ENCODE results near the gene ADGRE1. TPM values are rescaled to one million over a fixed set of nuclear protein-coding genes. Genes with fewer than 3 reads are reported as not detected.

ADGRE1 gene
- total RNA-seq, 1 experiment from 2014 or later: 15.0 TPM

- DNase-seq (ENCODE audit: low read depth): no peak
- in situ Hi-C loops (cut with HindIII; ENCODE audit: low pct_unique_long_range_greater_than_20kb, low sequenced_read_pairs): no loop called here
These were observed 42.8 kb downstream of the ADGRE1 start for GRCh38 chr19:6930190-6930589.

GRCh38 chr19:6935069-6935468 lies 47.7 kb downstream of the ADGRE1 start:
- no peak for DNase-seq (ENCODE audit: low read depth)
- in situ Hi-C loops (cut with HindIII; ENCODE audit: low pct_unique_long_range_greater_than_20kb, low sequenced_read_pairs): no loop called here

- DNase-seq (ENCODE audit: low read depth): no peak
- in situ Hi-C loops (cut with HindIII; ENCODE audit: low pct_unique_long_range_greater_than_20kb, low sequenced_read_pairs): no loop called here
These were observed 48.2 kb downstream of the ADGRE1 start for GRCh38 chr19:6935618-6936017.

- in situ Hi-C loops (cut with HindIII; ENCODE audit: low pct_unique_long_range_greater_than_20kb, low sequenced_read_pairs): no loop called here
- no peak for DNase-seq (ENCODE audit: low read depth)
These were observed 58.4 kb downstream of the ADGRE1 start for GRCh38 chr19:6945733-6946132.

- in situ Hi-C loops (cut with HindIII; ENCODE audit: low pct_unique_long_range_greater_than_20kb, low sequenced_read_pairs): no loop called here
- peak; percentile 41 for DNase-seq (ENCODE audit: low read depth)
These were observed 60.4 kb downstream of the ADGRE1 start for GRCh38 chr19:6947745-6948144.

- no peak for DNase-seq (ENCODE audit: low read depth)
- in situ Hi-C loops (cut with HindIII; ENCODE audit: low pct_unique_long_range_greater_than_20kb, low sequenced_read_pairs): no loop called here
These were observed 61.5 kb downstream of the ADGRE1 start for GRCh38 chr19:6948884-6949283.

- no peak for DNase-seq (ENCODE audit: low read depth)
- in situ Hi-C loops (cut with HindIII; ENCODE audit: low pct_unique_long_range_greater_than_20kb, low sequenced_read_pairs): no loop called here
These were observed 65.6 kb downstream of the ADGRE1 start for GRCh38 chr19:6952956-6953355.

- DNase-seq (ENCODE audit: low read depth): no peak
- in situ Hi-C loops (cut with HindIII; ENCODE audit: low pct_unique_long_range_greater_than_20kb, low sequenced_read_pairs): no loop called here
These were observed 67.7 kb downstream of the ADGRE1 start for GRCh38 chr19:6955082-6955481.

- DNase-seq (ENCODE audit: low read depth): no peak
- in situ Hi-C loops (cut with HindIII; ENCODE audit: low pct_unique_long_range_greater_than_20kb, low sequenced_read_pairs): no loop called here
These were observed 69.2 kb downstream of the ADGRE1 start for GRCh38 chr19:6956573-6956972.

GRCh38 chr19:6958791-6959190 lies 71.4 kb downstream of the ADGRE1 start:
- in situ Hi-C loops (cut with HindIII; ENCODE audit: low pct_unique_long_range_greater_than_20kb, low sequenced_read_pairs): no loop called here
- DNase-seq (ENCODE audit: low read depth): no peak

- in situ Hi-C loops (cut with HindIII; ENCODE audit: low pct_unique_long_range_greater_than_20kb, low sequenced_read_pairs): no loop called here
- no peak for DNase-seq (ENCODE audit: low read depth)
These were observed 76.0 kb downstream of the ADGRE1 start for GRCh38 chr19:6963244-6963852.

- no peak for DNase-seq (ENCODE audit: low read depth)
- in situ Hi-C loops (cut with HindIII; ENCODE audit: low pct_unique_long_range_greater_than_20kb, low sequenced_read_pairs): no loop called here
These were observed 76.6 kb downstream of the ADGRE1 start for GRCh38 chr19:6963937-6964336.

GRCh38 chr19:6967967-6968366 lies 80.6 kb downstream of the ADGRE1 start:
- in situ Hi-C loops (cut with HindIII; ENCODE audit: low pct_unique_long_range_greater_than_20kb, low sequenced_read_pairs): no loop called here
- DNase-seq (ENCODE audit: low read depth): no peak

- in situ Hi-C loops (cut with HindIII; ENCODE audit: low pct_unique_long_range_greater_than_20kb, low sequenced_read_pairs): no loop called here
- DNase-seq (ENCODE audit: low read depth): no peak
These were observed 82.1 kb downstream of the ADGRE1 start for GRCh38 chr19:6969490-6969889.

- no peak for DNase-seq (ENCODE audit: low read depth)
- in situ Hi-C loops (cut with HindIII; ENCODE audit: low pct_unique_long_range_greater_than_20kb, low sequenced_read_pairs): no loop called here
These were observed 82.6 kb downstream of the ADGRE1 start for GRCh38 chr19:6970021-6970420.

- peak; percentile 1 for DNase-seq (ENCODE audit: low read depth)
- in situ Hi-C loops (cut with HindIII; ENCODE audit: low pct_unique_long_range_greater_than_20kb, low sequenced_read_pairs): no loop called here
These were observed 83.1 kb downstream of the ADGRE1 start for GRCh38 chr19:6970443-6970842.

- DNase-seq (ENCODE audit: low read depth): no peak
- in situ Hi-C loops (cut with HindIII; ENCODE audit: low pct_unique_long_range_greater_than_20kb, low sequenced_read_pairs): no loop called here
These were observed 84.0 kb downstream of the ADGRE1 start for GRCh38 chr19:6971366-6971765.

- no peak for DNase-seq (ENCODE audit: low read depth)
- in situ Hi-C loops (cut with HindIII; ENCODE audit: low pct_unique_long_range_greater_than_20kb, low sequenced_read_pairs): no loop called here
These were observed 88.8 kb downstream of the ADGRE1 start for GRCh38 chr19:6976197-6976596.

GRCh38 chr19:6979399-6979798 lies 92.0 kb downstream of the ADGRE1 start:
- in situ Hi-C loops (cut with HindIII; ENCODE audit: low pct_unique_long_range_greater_than_20kb, low sequenced_read_pairs): no loop called here
- DNase-seq (ENCODE audit: low read depth): no peak

GRCh38 chr19:6983448-6983847 lies 96.1 kb downstream of the ADGRE1 start:
- in situ Hi-C loops (cut with HindIII; ENCODE audit: low pct_unique_long_range_greater_than_20kb, low sequenced_read_pairs): no loop called here
- DNase-seq (ENCODE audit: low read depth): no peak

- in situ Hi-C loops (cut with HindIII; ENCODE audit: low pct_unique_long_range_greater_than_20kb, low sequenced_read_pairs): no loop called here
- no peak for DNase-seq (ENCODE audit: low read depth)
These were observed 100.5 kb downstream of the ADGRE1 start for GRCh38 chr19:6987850-6988249.
